Measurements from ENCODE around the gene OPA1.

The OPA1 gene

GRCh38 chr3:193614430-193614829 lies 21.4 kb downstream of the OPA1 start:
- Histone ChIP-seq H3K9ac (no peak overlapping the region), H3K4me1 (ENCODE audit: low read depth, poor library complexity, severe bottlenecking) (no peaks in the 10 kb centered on the region), H3K36me3 (ENCODE audit: insufficient read depth) (peaks cover 3% of the 10 kb centered on the region; the same call in 1 of the 2 replicates), H3K27ac (no peak overlapping the region), H3K4me3 (IDR thresholded peaks at IDR 0.05; ENCODE audit: insufficient read depth, low read depth, low read length) (no peak overlapping the region), H3K79me2 (ENCODE audit: insufficient read depth, low read depth) (peaks cover 52% of the 10 kb centered on the region), H3K27me3 (ENCODE audit: insufficient read depth, low read depth) (no peaks in the 10 kb centered on the region), H3K4me2 (no peak overlapping the region), H2AFZ (ENCODE audit: low read depth) (no peak overlapping the region), H4K20me1 (ENCODE audit: insufficient read depth) (no peaks in the 10 kb centered on the region)
- TF ChIP-seq, protein P1, sequence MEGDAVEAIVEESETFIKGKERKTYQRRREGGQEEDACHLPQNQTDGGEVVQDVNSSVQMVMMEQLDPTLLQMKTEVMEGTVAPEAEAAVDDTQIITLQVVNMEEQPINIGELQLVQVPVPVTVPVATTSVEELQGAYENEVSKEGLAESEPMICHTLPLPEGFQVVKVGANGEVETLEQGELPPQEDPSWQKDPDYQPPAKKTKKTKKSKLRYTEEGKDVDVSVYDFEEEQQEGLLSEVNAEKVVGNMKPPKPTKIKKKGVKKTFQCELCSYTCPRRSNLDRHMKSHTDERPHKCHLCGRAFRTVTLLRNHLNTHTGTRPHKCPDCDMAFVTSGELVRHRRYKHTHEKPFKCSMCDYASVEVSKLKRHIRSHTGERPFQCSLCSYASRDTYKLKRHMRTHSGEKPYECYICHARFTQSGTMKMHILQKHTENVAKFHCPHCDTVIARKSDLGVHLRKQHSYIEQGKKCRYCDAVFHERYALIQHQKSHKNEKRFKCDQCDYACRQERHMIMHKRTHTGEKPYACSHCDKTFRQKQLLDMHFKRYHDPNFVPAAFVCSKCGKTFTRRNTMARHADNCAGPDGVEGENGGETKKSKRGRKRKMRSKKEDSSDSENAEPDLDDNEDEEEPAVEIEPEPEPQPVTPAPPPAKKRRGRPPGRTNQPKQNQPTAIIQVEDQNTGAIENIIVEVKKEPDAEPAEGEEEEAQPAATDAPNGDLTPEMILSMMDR (conservative IDR thresholded peaks at IDR 0.05; ENCODE audit: low read depth, low read length): no peak

GRCh38 chr3:193617628-193618027 lies 24.6 kb downstream of the OPA1 start:
- no peaks in the 10 kb centered on the region for H3K27me3 ChIP-seq (ENCODE audit: insufficient read depth, low read depth)
- TF ChIP-seq, protein P1 (conservative IDR thresholded peaks at IDR 0.05; ENCODE audit: low read depth, low read length): no peak
- H4K20me1 ChIP-seq (ENCODE audit: insufficient read depth): no peaks in the 10 kb centered on the region
- H3K4me3 ChIP-seq (IDR thresholded peaks at IDR 0.05; ENCODE audit: insufficient read depth, low read depth, low read length): no peak overlapping the region
- H3K4me2 ChIP-seq: no peak overlapping the region
- H3K9ac ChIP-seq: no peak overlapping the region
- peaks cover 6% of the 10 kb centered on the region for H3K4me1 ChIP-seq (ENCODE audit: low read depth, poor library complexity, severe bottlenecking)
- no peak overlapping the region for H3K27ac ChIP-seq
- H2AFZ ChIP-seq (ENCODE audit: low read depth): no peak overlapping the region
- H3K36me3 ChIP-seq (ENCODE audit: insufficient read depth): peaks cover 8% of the 10 kb centered on the region
- H3K79me2 ChIP-seq (ENCODE audit: insufficient read depth, low read depth): peaks cover 27% of the 10 kb centered on the region

DNA sequence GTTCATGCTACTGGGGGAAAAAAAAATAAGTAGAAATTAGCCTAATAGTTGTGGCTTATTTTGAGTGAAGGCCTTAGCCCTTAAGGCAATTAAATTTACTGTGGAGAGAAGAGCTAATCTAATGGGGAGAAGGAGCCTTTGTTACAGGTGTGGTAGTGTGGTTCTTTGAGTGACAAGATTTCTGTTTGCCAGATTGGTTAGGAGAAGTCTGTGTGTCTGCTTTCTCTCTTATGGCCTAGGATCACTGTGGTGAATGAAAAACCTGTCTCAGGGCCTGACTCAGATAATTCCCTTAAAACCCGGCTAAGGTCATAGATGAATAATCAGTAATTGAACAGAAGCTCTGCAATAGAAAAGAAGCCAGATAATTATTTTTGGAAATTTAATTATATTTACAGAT lies 27.0 kb downstream of the OPA1 start:
- Histone ChIP-seq H3K27ac (no peak overlapping the region), H3K9ac (no peak overlapping the region), H3K79me2 (ENCODE audit: insufficient read depth, low read depth) (peaks cover 11% of the 10 kb centered on the region), H2AFZ (ENCODE audit: low read depth) (no peak overlapping the region), H3K4me1 (ENCODE audit: low read depth, poor library complexity, severe bottlenecking) (peaks cover 6% of the 10 kb centered on the region), H3K4me3 (IDR thresholded peaks at IDR 0.05; ENCODE audit: insufficient read depth, low read depth, low read length) (no peak overlapping the region), H3K4me2 (no peak overlapping the region), H4K20me1 (ENCODE audit: insufficient read depth) (no peaks in the 10 kb centered on the region), H3K27me3 (ENCODE audit: insufficient read depth, low read depth) (no peaks in the 10 kb centered on the region), H3K36me3 (ENCODE audit: insufficient read depth) (peaks cover 8% of the 10 kb centered on the region)
- TF ChIP-seq, protein P1 (conservative IDR thresholded peaks at IDR 0.05; ENCODE audit: low read depth, low read length): no peak

- Histone ChIP-seq H3K4me2 (no peak overlapping the region), H3K27me3 (ENCODE audit: insufficient read depth, low read depth) (no peaks in the 10 kb centered on the region), H4K20me1 (ENCODE audit: insufficient read depth) (no peaks in the 10 kb centered on the region), H3K4me1 (ENCODE audit: low read depth, poor library complexity, severe bottlenecking) (peaks cover 6% of the 10 kb centered on the region), H2AFZ (ENCODE audit: low read depth) (no peak overlapping the region), H3K9ac (no peak overlapping the region), H3K79me2 (ENCODE audit: insufficient read depth, low read depth) (peaks cover 9% of the 10 kb centered on the region), H3K4me3 (IDR thresholded peaks at IDR 0.05; ENCODE audit: insufficient read depth, low read depth, low read length) (no peak overlapping the region), H3K27ac (no peak overlapping the region), H3K36me3 (ENCODE audit: insufficient read depth) (peaks cover 8% of the 10 kb centered on the region)
- TF ChIP-seq, protein P1 (conservative IDR thresholded peaks at IDR 0.05; ENCODE audit: low read depth, low read length): no peak
Observed at GRCh38 chr3:193620650-193621049, 27.6 kb downstream of the OPA1 start.

Measured in KMS-11 (cell line).